ENCODE measurements around the gene NPHP4. TPM values are rescaled to one million over a fixed set of nuclear protein-coding genes. Genes with fewer than 3 reads are reported as not detected.
A peak's percentile ranks its signal among the peaks of the same experiment; 100 is the strongest.

The NPHP4 gene
- total RNA-seq, 4 donors from 2014 or later, result 9.2 to 35.5 (median 18.3) TPM

DNA sequence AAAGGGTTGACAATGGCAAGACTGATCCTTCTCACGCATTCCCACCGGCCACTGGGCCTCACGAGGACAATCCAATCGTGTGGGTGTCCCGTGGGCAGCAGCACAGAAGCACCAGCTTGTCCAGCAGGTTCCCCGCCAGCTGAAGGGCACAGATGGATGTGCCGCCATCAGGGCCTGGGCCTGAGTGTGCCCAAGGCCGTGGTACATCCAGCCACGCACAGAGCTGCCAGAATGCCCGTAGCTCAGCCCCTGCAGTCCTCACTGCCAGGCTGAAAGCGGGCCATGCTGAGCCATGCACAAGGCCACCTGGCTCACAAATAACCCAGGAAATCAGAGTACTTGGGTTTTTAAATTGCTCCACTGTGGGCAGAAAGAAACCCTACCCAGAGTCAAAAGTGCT is 7.0 kb downstream of the NPHP4 start:
- Histone ChIP-seq H3K27me3 (no peaks in the 10 kb centered on the region), H3K36me3 (no peaks in the 10 kb centered on the region), H3K27ac (no peak overlapping the region), H3K4me1 (no peaks in the 10 kb centered on the region), H3K9me3 (no peaks in the 10 kb centered on the region), H3K4me3 (no peak overlapping the region)
- no peak for TF ChIP-seq POLR2A (IDR thresholded peaks at IDR 0.05)
- TF ChIP-seq, protein P1, sequence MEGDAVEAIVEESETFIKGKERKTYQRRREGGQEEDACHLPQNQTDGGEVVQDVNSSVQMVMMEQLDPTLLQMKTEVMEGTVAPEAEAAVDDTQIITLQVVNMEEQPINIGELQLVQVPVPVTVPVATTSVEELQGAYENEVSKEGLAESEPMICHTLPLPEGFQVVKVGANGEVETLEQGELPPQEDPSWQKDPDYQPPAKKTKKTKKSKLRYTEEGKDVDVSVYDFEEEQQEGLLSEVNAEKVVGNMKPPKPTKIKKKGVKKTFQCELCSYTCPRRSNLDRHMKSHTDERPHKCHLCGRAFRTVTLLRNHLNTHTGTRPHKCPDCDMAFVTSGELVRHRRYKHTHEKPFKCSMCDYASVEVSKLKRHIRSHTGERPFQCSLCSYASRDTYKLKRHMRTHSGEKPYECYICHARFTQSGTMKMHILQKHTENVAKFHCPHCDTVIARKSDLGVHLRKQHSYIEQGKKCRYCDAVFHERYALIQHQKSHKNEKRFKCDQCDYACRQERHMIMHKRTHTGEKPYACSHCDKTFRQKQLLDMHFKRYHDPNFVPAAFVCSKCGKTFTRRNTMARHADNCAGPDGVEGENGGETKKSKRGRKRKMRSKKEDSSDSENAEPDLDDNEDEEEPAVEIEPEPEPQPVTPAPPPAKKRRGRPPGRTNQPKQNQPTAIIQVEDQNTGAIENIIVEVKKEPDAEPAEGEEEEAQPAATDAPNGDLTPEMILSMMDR (IDR thresholded peaks at IDR 0.05), result no peak
- DNase-seq, result no peak

DNA sequence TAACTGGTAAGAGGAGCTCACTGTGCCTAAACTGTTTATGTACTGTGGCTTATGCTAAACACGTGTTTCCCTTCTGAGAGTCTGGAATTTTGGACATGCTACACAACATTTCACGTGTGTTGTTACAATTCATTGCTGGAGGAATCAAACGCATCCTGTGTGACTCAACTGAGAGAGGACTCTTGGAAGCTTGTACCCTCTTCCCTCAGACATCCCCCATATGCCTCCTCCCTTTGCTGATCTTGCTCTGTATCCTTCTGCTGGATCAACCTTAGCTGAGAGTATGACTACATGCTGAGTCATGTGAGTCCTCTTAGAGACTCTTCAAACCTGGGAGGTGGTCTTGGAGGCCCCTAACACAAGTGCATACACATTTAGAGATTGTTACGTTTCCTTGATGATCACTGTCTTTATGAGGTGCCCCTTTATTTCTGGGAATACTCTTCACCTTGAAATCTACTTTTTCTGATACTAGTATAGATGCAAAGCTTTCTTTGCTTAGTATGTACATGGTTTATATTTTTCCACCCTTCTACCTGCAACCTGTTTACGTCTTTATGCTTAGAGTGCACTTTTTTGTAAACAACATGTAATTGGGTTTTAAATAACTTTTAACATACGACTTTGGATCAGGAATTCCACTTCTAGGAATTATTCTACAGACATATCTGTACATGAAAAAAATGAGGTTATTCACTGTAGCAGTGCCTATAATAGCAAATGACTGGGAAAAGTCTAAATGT is 8.7 kb downstream of the NPHP4 start:
- H3K27ac ChIP-seq, result no peak overlapping the region
- H3K9me3 ChIP-seq, result no peaks in the 10 kb centered on the region
- peaks cover 0 to 4% (median 0%) of the 10 kb centered on the region in 4 donors for H3K4me1 ChIP-seq
- H3K4me3 ChIP-seq, result no peak overlapping the region
- DNase-seq, result no peak
- no peaks in the 10 kb centered on the region for H3K36me3 ChIP-seq
- H3K27me3 ChIP-seq, result no peaks in the 10 kb centered on the region
- TF ChIP-seq, protein P1 (IDR thresholded peaks at IDR 0.05), result no peak
- no peak for TF ChIP-seq POLR2A (IDR thresholded peaks at IDR 0.05)

DNA sequence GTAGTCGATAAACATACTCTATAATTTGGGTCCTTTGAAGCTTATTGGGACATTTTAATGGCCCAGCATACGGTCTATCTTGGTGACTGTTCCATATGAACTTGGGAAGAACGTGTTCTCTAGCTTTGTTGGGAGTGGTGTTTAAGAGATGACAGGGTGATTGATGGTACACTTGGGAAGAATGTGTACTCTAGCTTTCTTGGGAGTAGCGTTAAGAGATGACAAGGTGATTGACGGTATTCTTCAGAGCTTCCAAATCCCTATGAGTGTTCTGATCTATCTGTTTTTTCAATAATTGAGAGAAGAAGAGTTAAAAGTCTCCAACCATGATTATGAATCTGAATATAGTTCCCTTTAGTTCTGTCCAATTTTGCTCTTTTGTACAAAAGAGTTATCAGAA is 9.4 kb downstream of the NPHP4 start:
- Histone ChIP-seq H3K36me3 (no peaks in the 10 kb centered on the region), H3K4me3 (no peak overlapping the region), H3K4me1 (peaks cover 0 to 4% (median 0%) of the 10 kb centered on the region in 4 donors), H3K27me3 (no peaks in the 10 kb centered on the region), H3K9me3 (no peaks in the 10 kb centered on the region), H3K27ac (no peak overlapping the region)
- TF ChIP-seq, protein P1 (IDR thresholded peaks at IDR 0.05), result no peak
- no peak for TF ChIP-seq POLR2A (IDR thresholded peaks at IDR 0.05)
- DNase-seq, result no peak

DNA sequence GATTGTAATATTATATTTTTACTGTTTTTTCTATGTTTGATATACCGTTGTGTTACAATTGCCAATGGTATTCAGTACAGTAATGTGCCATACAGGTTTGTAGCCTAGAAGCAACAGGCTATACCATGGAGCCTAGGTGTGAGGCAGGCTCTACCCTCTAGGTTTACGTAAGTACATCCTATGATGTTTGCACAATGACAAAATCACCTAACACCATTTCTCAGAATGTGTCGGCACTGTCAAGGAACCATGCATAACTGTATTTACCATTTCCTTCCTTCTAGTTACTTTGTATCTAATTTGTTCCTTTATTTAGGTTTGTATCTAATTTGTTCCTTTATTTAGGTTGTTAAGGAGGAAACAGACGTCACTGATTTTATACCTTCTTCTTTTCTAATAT is 9.9 kb downstream of the NPHP4 start:
- Histone ChIP-seq H3K9me3 (no peaks in the 10 kb centered on the region), H3K27me3 (no peaks in the 10 kb centered on the region), H3K4me3 (no peak overlapping the region), H3K36me3 (no peaks in the 10 kb centered on the region), H3K4me1 (peaks cover 0 to 4% (median 0%) of the 10 kb centered on the region in 4 donors), H3K27ac (no peak overlapping the region)
- DNase-seq, result no peak
- TF ChIP-seq, protein P1 (IDR thresholded peaks at IDR 0.05), result no peak
- TF ChIP-seq POLR2A (IDR thresholded peaks at IDR 0.05), result no peak

DNA sequence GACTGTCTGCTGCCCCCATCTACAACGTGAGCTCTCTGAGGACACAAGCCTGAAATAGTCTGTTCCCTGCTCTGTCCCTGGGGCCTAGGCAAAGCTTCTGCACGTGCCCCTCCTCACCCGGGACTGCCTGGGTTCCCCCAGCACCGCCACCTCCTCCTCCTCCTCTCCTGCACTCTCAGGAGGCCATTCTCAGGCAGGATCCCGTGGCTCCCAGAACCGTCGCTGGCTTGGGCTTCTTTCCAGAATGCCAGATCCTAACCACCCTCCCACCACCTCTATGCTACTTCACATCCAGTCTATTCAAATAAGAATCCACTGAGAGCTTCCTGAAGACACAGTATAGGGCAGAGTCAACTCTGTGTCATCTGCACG is 11.2 kb downstream of the NPHP4 start:
- Histone ChIP-seq H3K4me3 (no peak overlapping the region), H3K27ac (no peak overlapping the region), H3K36me3 (no peaks in the 10 kb centered on the region), H3K27me3 (no peaks in the 10 kb centered on the region), H3K4me1 (peaks cover 0 to 4% (median 0%) of the 10 kb centered on the region in 4 donors), H3K9me3 (no peaks in the 10 kb centered on the region)
- no peak for TF ChIP-seq POLR2A (IDR thresholded peaks at IDR 0.05)
- TF ChIP-seq, protein P1 (IDR thresholded peaks at IDR 0.05), result no peak
- peak in 1 of 3 donors; percentile 28 for DNase-seq
